GM23338 (cell line): ENCODE data around the gene EQTN. TPM values are rescaled to one million over a fixed set of nuclear protein-coding genes. Genes with fewer than 3 reads are reported as not detected.

ENCODE experiments used
- ATAC-seq: fragments of 200-7000 bp; cut with Tn5 transposase; 3 replicates; pipeline ENCODE4 v1.9.1; 2020
- DNase-seq: peaks from one replicate; pipeline ENCODE4 v3.0.0-alpha.2; 2015; ENCODE audit warnings: low spot score
- H2AFZ ChIP-seq: fragments of 200-600 bp; sonication (generic); 2 replicates; pipeline ENCODE4 v1.8.0; 2016; ENCODE audit warnings: antibody characterized with exemption, mild to moderate bottlenecking, moderate library complexity
- H3F3A ChIP-seq: fragments of 200-600 bp; sonication (generic); replicated peaks from 2 replicates; pipeline ENCODE4 v1.8.0; 2017; ENCODE audit warnings: antibody characterized with exemption, mixed run types, low read depth
- H3K27ac ChIP-seq: fragments of 200-600 bp; sonication (generic); 2 replicates; pipeline ENCODE4 v1.6.1; 2016; ENCODE audit warnings: low read depth
- H3K27me3 ChIP-seq: fragments of 200-600 bp; sonication (generic); 2 replicates; pipeline ENCODE4 v1.8.0; 2016; ENCODE audit warnings: mild to moderate bottlenecking, mixed run types, moderate library complexity; ENCODE audit not compliant: insufficient read depth
- H3K36me3 ChIP-seq: fragments of 200-600 bp; sonication (generic); 2 replicates; pipeline ENCODE4 v1.8.0; 2016; ENCODE audit warnings: mild to moderate bottlenecking; ENCODE audit not compliant: insufficient read depth
- H3K4me1 ChIP-seq: fragments of 200-600 bp; sonication (generic); 2 replicates; pipeline ENCODE4 v1.8.0; 2016; ENCODE audit warnings: mild to moderate bottlenecking, moderate library complexity; ENCODE audit not compliant: insufficient read depth
- H3K4me2 ChIP-seq: fragments of 200-600 bp; sonication (generic); 2 replicates; pipeline ENCODE4 v1.7.1; 2017; ENCODE audit warnings: mixed run types
- H3K4me3 ChIP-seq: fragments of 200-600 bp; sonication (generic); 2 replicates; pipeline ENCODE4 v1.6.1; 2016; ENCODE audit warnings: mixed run types
- H3K79me2 ChIP-seq: fragments of 200-600 bp; sonication (generic); replicated peaks from 2 replicates; pipeline ENCODE4 v1.8.0; 2017; ENCODE audit warnings: mild to moderate bottlenecking; ENCODE audit not compliant: insufficient read depth
- H3K9me2 ChIP-seq: fragments of 200-600 bp; sonication (generic); 2 replicates; pipeline ENCODE4 v1.8.0; 2017; ENCODE audit not compliant: insufficient read depth
- H4K20me1 ChIP-seq: fragments of 200-600 bp; sonication (generic); replicated peaks from 2 replicates; pipeline ENCODE4 v1.8.0; 2017; ENCODE audit warnings: mild to moderate bottlenecking; ENCODE audit not compliant: insufficient read depth
- H3K27ac Mint-ChIP-seq: 2 replicates; pipeline ENCODE4 v1.8.0; 2020; ENCODE audit warnings: inconsistent platforms, mild to moderate bottlenecking, moderate library complexity, mixed read lengths
- H3K27me3 Mint-ChIP-seq: 3 replicates; pipeline ENCODE4 v1.8.0; 2022; ENCODE audit warnings: low read depth, mild to moderate bottlenecking, moderate library complexity, mixed read lengths, inconsistent platforms; ENCODE audit not compliant: insufficient read depth, poor library complexity
- H3K36me3 Mint-ChIP-seq: 3 replicates; pipeline ENCODE4 v1.8.0; 2021; ENCODE audit warnings: low read depth, mild to moderate bottlenecking, inconsistent platforms, moderate library complexity, mixed read lengths
- H3K4me1 Mint-ChIP-seq: 3 replicates; pipeline ENCODE4 v1.8.0; 2020; ENCODE audit warnings: mild to moderate bottlenecking, inconsistent platforms, mixed read lengths
- H3K4me3 Mint-ChIP-seq: 3 replicates; pipeline ENCODE4 v1.8.0; 2021; ENCODE audit warnings: moderate library complexity, mild to moderate bottlenecking, inconsistent platforms, mixed read lengths
- H3K9me3 Mint-ChIP-seq: 3 replicates; pipeline ENCODE4 v1.8.0; 2020; ENCODE audit warnings: moderate library complexity, mild to moderate bottlenecking, inconsistent platforms, mixed read lengths
- ETS1 ChIP-seq: IDR thresholded peaks from 2 replicates; pipeline ENCODE4 v1.6.1; 2016; ENCODE audit warnings: antibody characterized with exemption
- EZH2phosphoT487 ChIP-seq: fragments of 200-600 bp; sonication (generic); IDR thresholded peaks from one replicate; pipeline ENCODE4 v1.8.1; 2018; ENCODE audit warnings: antibody characterized with exemption; ENCODE audit not compliant: unreplicated experiment
- JUNB ChIP-seq: IDR thresholded peaks from one replicate; pipeline ENCODE4 v1.6.1; 2016; ENCODE audit warnings: antibody characterized with exemption; ENCODE audit not compliant: unreplicated experiment
- NANOG ChIP-seq: IDR thresholded peaks from 2 replicates; pipeline ENCODE4 v1.6.1; 2016; ENCODE audit warnings: antibody characterized with exemption, borderline replicate concordance
- POLR2AphosphoS5 ChIP-seq: IDR thresholded peaks from 2 replicates; pipeline ENCODE4 v1.6.1; 2016; ENCODE audit warnings: antibody characterized with exemption, low read depth
- REST ChIP-seq: IDR thresholded peaks from one replicate; pipeline ENCODE4 v1.6.1; 2018; ENCODE audit warnings: antibody characterized with exemption; ENCODE audit not compliant: unreplicated experiment
- STAT1 ChIP-seq: IDR thresholded peaks from one replicate; pipeline ENCODE4 v1.6.1; 2016; ENCODE audit warnings: antibody characterized with exemption; ENCODE audit not compliant: unreplicated experiment
- ZNF331 ChIP-seq: fragments of 250-450 bp; sonication (Bioruptor Pico); IDR thresholded peaks from 2 replicates; pipeline ENCODE4 v1.5.0; 2020; ENCODE audit warnings: low read depth, mild to moderate bottlenecking, moderate library complexity
- ZNF462 ChIP-seq: fragments of 250-450 bp; sonication (Bioruptor Pico); IDR thresholded peaks from 2 replicates; pipeline ENCODE4 v1.5.0; 2020; ENCODE audit warnings: mild to moderate bottlenecking, moderate library complexity
- polyA plus RNA-seq: library from polyadenylated mRNA; unstranded; fragments of >200 nt; fragmentation: Nextera tagmentation; extraction: Ambion mirVana; gene quantifications from 2 replicates; pipeline ENCODE4 v1.2.1, GENCODE V29; 2016
- total RNA-seq: library from RNA; depleted of rRNA; stranded (reverse); fragments of >200 nt; shearing (Covaris generic); gene quantifications from 2 replicates; pipeline ENCODE4 v1.2.3, GENCODE V29; 2014

Gene EQTN
- total and polyA plus RNA-seq, 2 experiments from 2014 or later: 0.24 TPM; not detected in 1

- peak; percentile 32; the same call in 1 of the 2 replicates for TF ChIP-seq ZNF462 (CRISPR knock-in tag)
- TF ChIP-seq ZNF331 (CRISPR knock-in tag): no peak
- TF ChIP-seq ETS1: no peak
- TF ChIP-seq EZH2phosphoT487: no peak
- no peak for TF ChIP-seq NANOG
- no peak for TF ChIP-seq JUNB
- TF ChIP-seq STAT1: no peak
- no peak for TF ChIP-seq POLR2AphosphoS5
These were observed 36.5 kb upstream of the EQTN start (continued) for GRCh38 chr9:27333241-27334052.

- H3K36me3 Mint-ChIP-seq: peaks cover 24% of the 10 kb centered on the region
- Histone ChIP-seq H4K20me1 (peaks cover 5% of the 10 kb centered on the region; the same call in 1 of the 2 replicates), H3F3A (no peaks in the 10 kb centered on the region), H3K9me2 (no peaks in the 10 kb centered on the region), H3K27ac (no peak overlapping the region), H3K4me3 (no peak overlapping the region), H3K4me1 (peaks cover 18% of the 10 kb centered on the region), H3K36me3 (no peaks in the 10 kb centered on the region), H2AFZ (no peak overlapping the region), H3K27me3 (no peaks in the 10 kb centered on the region), H3K79me2 (no peaks in the 10 kb centered on the region), H3K4me2 (no peak overlapping the region)
- no peak for TF ChIP-seq REST
- no peak for TF ChIP-seq STAT1
- no peak for TF ChIP-seq JUNB
- TF ChIP-seq NANOG: no peak
- TF ChIP-seq ETS1: no peak
- TF ChIP-seq EZH2phosphoT487: no peak
- TF ChIP-seq ZNF331 (CRISPR knock-in tag): no peak
- no peak for ATAC-seq
- peaks cover 44% of the 10 kb centered on the region for H3K4me1 Mint-ChIP-seq
- H3K4me3 Mint-ChIP-seq: no peak overlapping the region
- H3K27ac Mint-ChIP-seq: no peak overlapping the region
- DNase-seq: no peak
- H3K9me3 Mint-ChIP-seq: no peaks in the 10 kb centered on the region
- peaks cover 7% of the 10 kb centered on the region for H3K27me3 Mint-ChIP-seq
These were observed 34.4 kb upstream of the EQTN start for GRCh38 chr9:27331393-27331792.
